Activated naive CD4-positive, alpha-beta T cell treated with anti-CD3 and anti-CD28 coated beads, Interleukin-2, amount 50 U/mL, for 24 hours (primary cell): Measurements from ENCODE around the gene KRTAP10-8.
"Not testable (repeated sequence)": the region's sequence is repeated elsewhere in the genome, so short reads cannot be mapped to it uniquely, and the experiment has no call there.

Experiments used
- H3K27ac Mint-ChIP-seq: one replicate; pipeline ENCODE4 v1.8.0; 2021; ENCODE audit warnings: mild to moderate bottlenecking, mixed read lengths
- H3K27me3 Mint-ChIP-seq: one replicate; pipeline ENCODE4 v1.8.0; 2021; ENCODE audit warnings: mixed read lengths
- H3K36me3 Mint-ChIP-seq: one replicate; pipeline ENCODE4 v1.8.0; 2021; ENCODE audit warnings: mixed read lengths
- H3K4me1 Mint-ChIP-seq: one replicate; pipeline ENCODE4 v1.8.0; 2021; ENCODE audit warnings: mixed read lengths
- H3K4me3 Mint-ChIP-seq: one replicate; pipeline ENCODE4 v1.8.0; 2021; ENCODE audit warnings: mild to moderate bottlenecking, mixed read lengths
- H3K9me3 Mint-ChIP-seq: one replicate; pipeline ENCODE4 v1.8.0; 2021; ENCODE audit warnings: mixed read lengths

Gene KRTAP10-8

DNA sequence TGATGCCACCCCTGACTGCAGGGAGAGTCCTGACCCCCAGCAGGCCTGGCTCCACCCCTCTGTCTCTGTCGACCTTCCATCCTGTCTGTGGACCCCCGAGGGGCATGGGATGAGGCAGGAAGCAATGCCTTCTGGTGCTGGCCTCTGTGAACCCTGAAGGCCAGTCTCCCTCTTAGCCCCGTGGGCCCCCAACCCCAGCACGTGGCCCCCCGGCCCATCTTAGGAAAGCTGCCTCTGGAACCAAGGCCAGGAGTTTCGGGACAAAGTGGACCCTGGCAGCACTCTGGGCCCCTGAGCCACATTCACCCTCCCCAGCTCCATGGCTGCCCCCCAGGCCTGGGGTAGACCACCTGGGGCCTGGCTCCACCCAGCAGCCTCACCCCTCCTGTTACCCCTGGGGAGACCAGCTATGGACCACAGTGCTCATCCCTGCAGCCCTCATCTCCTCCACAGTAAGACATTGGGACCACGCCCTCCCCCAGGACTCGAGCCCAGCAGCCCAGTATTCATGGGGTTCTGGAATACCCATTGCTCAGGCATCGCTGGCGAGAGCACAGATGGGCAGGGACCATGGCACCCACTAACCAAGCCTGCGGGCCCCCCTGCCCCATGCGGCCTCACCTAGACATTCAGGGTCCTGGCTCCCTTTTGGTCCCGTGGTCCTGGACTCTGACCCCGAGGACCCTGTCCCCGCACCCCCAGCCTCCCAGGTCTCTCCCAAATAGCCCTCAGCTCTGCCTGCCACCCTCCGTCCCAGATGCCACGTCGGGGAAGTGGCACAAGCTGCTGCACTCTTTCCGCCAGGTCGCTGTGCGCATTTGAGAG is 26.8 kb downstream of the KRTAP10-8 start:
- not testable (repeated sequence) for H3K4me1 Mint-ChIP-seq, H3K27me3 Mint-ChIP-seq, H3K4me3 Mint-ChIP-seq, H3K36me3 Mint-ChIP-seq
- peaks cover 21% of the 10 kb centered on the region for H3K9me3 Mint-ChIP-seq
- peak overlapping the region; percentile 65 for H3K27ac Mint-ChIP-seq

DNA sequence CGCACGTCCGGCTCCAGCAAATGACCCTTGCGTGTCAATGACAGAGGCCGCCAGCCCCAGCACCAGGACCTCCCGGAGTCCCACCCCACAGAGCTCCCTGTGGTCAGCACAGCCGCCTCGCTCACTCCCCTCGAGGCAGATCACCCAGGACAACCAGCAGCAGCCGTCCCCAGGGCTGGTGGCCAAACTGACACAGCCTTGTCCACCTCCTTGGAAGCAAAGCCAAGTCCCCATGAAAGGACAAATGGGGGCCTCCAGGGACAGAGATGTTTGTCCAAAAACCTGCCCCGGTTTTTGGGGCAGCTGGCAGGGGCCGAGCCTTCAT is 27.4 kb downstream of the KRTAP10-8 start:
- Mint-ChIP-seq H3K9me3 (peaks cover 17% of the 10 kb centered on the region), H3K27ac (peak overlapping the region; percentile 65), H3K27me3 (no peaks in the 10 kb centered on the region), H3K4me1 (no peaks in the 10 kb centered on the region), H3K36me3 (peaks cover 2% of the 10 kb centered on the region), H3K4me3 (no peak overlapping the region)

DNA sequence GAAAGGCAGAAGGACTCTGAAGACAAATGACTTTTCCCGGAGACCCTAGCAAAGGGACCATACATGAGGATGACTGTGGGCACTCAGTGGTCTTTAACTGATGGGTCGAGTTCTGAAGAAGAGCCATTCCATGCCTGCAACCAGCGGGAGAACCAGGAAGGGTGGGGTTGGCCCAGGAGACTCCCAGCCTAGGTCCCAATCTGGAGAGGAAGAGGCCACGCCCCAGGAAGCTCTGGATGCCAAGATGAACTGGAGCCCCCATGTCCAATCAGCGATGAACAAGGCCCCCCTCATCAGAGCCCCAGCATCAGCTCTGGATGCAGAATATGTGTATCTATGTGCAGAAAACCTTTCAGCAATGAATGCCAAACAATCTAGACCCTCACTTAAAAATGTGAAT is 28.9 kb downstream of the KRTAP10-8 start:
- Mint-ChIP-seq H3K4me1 (no peaks in the 10 kb centered on the region), H3K9me3 (peaks cover 22% of the 10 kb centered on the region), H3K4me3 (no peak overlapping the region), H3K27me3 (no peaks in the 10 kb centered on the region), H3K27ac (no peak overlapping the region), H3K36me3 (peaks cover 8% of the 10 kb centered on the region)

DNA sequence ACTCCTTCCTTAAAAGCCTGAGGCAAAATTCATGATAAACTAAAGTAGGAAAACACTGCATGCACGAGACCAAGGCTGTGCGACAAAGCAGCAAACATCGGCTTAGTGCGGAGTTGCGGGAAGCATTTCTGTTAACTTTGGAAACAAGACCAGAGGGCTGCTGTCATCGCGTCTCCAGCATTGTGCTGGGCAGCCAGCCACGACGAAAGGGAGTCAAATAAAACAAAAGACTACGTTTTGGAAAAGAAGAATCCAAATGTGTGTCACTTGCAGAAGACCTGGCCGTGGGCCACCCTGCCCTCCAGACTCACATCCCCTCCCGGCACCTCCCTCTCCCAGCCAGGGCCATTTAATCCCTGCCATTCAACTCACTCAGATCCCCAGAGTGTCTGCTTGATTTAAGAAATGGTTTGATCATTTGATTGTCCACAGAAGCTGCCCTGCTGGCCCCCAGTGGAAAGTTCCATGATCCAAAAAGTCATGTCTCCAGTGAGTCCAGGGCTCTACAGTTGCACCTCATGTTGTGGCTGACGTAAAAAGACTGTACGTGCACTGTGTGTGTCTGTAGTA is 31.9 kb downstream of the KRTAP10-8 start:
- Mint-ChIP-seq H3K4me1 (no peaks in the 10 kb centered on the region), H3K27me3 (no peaks in the 10 kb centered on the region), H3K9me3 (peaks cover 22% of the 10 kb centered on the region), H3K27ac (no peak overlapping the region), H3K36me3 (peaks cover 8% of the 10 kb centered on the region), H3K4me3 (no peak overlapping the region)

DNA sequence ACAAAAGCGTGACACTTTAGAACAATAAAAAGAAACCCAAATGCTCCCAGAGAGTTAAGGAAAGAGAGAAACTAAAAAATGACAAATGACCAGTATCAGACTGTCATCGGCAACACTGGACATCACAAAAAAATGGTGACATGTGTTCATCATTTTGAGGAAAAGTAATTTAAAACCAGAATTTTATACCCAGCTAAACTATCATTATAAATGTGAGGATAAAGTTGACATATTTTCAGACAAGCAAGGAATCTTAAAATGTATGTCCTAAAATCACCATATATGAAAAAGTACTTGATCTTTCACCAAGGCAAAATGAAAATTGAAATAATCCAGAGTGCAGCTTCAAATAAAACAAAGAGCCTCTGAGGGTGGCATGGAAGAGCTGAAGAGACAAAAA is 33.0 kb downstream of the KRTAP10-8 start:
- peaks cover 22% of the 10 kb centered on the region for H3K9me3 Mint-ChIP-seq
- peaks cover 8% of the 10 kb centered on the region for H3K36me3 Mint-ChIP-seq
- H3K4me1 Mint-ChIP-seq = no peaks in the 10 kb centered on the region
- no peak overlapping the region for H3K4me3 Mint-ChIP-seq
- H3K27ac Mint-ChIP-seq = peak overlapping the region; percentile 62
- H3K27me3 Mint-ChIP-seq = no peaks in the 10 kb centered on the region

DNA sequence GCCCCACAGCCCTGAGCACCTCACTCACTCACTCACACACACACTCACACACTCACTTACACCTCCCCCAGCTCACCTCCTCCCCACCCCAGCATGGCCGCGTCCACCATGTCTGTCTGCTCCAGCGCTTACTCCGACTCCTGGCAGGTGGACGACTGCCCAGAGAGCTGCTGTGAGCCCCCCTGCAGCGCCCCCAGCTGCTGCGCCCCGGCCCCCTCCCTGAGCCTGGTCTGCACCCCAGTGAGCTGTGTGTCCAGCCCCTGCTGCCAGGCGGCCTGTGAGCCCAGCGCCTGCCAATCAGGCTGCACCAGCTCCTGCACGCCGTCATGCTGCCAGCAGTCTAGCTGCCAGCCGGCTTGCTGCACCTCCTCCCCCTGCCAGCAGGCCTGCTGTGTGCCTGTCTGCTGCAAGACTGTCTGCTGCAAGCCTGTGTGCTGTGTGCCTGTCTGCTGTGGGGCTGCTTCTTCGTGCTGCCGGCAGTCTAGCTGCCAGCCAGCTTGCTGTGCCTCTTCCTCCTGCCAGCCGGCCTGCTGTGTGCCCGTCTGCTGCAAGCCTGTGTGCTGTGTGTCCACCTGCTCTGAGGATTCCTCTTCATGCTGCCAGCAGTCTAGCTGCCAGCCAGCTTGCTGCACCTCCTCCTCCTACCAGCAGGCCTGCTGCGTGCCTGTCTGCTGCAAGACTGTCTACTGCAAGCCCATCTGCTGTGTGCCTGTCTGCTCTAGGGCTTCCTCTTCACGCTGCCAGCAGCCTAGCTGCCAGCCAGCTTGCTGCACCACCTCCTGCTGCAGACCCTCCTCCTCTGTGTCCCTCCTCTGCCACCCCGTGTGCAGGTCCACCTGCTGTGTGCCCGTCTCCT is 34.7 kb downstream of the KRTAP10-8 start, which contains the start of gene KRTAP10-11:
TSS of gene KRTAP10-11 (plus strand) at position 49 of the 856 bp plus-strand sequence. CDS start at position 94, 45 bp downstream.
- H3K4me3 Mint-ChIP-seq, H3K4me1 Mint-ChIP-seq, H3K27me3 Mint-ChIP-seq, H3K36me3 Mint-ChIP-seq: not testable (repeated sequence)
- peaks cover 14% of the 10 kb centered on the region for H3K9me3 Mint-ChIP-seq
- peak within 1 kb of the TSS; percentile 70 for H3K27ac Mint-ChIP-seq

DNA sequence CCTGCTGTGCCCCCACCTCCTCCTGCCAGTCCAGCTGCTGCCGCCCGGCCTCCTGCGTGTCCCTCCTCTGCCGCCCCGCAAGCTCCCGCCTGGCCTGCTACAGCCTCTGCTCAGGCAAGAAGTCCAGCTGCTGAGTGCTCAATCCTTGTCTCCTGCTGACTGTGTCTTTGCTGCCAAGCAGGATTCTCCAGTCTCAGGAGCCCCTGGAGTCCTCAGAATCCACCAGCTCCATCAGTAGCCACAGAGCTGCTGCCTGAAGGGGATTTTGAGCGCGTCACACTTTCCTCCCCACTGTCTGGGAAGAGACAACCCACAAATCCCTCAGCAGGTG is 35.3 kb downstream of the KRTAP10-8 start:
- Mint-ChIP-seq H3K9me3 (peaks cover 11% of the 10 kb centered on the region), H3K27ac (no peak overlapping the region), H3K4me1 (peaks cover 3% of the 10 kb centered on the region), H3K36me3 (peaks cover 8% of the 10 kb centered on the region), H3K4me3 (no peak overlapping the region), H3K27me3 (no peaks in the 10 kb centered on the region)

DNA sequence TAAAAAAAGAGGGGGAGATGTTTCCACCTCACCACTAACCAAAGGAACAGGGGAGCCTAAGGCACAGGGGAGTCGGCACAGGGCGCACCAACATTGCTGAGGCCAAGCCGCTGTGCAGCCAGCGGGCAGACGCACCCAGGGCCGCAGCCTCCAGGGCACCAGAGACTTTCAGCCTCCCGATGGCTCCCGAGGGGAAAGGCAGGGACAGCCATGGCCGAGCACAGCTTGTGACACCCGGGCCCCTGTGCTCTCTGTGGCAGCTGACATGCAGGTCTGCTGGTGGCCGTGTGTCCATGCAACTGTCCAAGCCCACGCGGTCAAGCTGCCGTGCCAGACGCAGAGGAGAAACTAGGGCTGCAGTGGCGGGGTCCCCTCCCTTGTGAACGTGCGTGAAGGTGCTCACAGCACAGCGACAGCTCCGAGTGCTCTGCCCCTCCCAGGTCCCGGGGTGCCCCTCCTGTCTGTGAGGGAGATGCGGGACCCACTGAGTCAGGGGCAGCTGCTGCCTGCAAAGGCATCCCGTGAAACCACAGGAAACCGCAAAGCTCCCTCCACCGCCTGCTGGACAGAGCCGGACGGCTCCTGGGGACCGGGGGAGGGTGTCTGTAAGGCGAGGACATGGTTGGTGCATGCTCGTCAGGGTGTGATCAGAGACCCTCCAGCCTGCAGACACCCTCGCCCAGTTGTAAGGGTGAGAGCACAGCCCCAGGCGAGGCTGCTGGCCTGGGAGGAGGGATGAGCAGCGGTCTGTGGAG is 36.9 kb downstream of the KRTAP10-8 start:
- H3K9me3 Mint-ChIP-seq = peaks cover 10% of the 10 kb centered on the region
- H3K36me3 Mint-ChIP-seq = peaks cover 8% of the 10 kb centered on the region
- no peak overlapping the region for H3K27ac Mint-ChIP-seq
- H3K27me3 Mint-ChIP-seq = no peaks in the 10 kb centered on the region
- peaks cover 8% of the 10 kb centered on the region for H3K4me1 Mint-ChIP-seq
- no peak overlapping the region for H3K4me3 Mint-ChIP-seq

DNA sequence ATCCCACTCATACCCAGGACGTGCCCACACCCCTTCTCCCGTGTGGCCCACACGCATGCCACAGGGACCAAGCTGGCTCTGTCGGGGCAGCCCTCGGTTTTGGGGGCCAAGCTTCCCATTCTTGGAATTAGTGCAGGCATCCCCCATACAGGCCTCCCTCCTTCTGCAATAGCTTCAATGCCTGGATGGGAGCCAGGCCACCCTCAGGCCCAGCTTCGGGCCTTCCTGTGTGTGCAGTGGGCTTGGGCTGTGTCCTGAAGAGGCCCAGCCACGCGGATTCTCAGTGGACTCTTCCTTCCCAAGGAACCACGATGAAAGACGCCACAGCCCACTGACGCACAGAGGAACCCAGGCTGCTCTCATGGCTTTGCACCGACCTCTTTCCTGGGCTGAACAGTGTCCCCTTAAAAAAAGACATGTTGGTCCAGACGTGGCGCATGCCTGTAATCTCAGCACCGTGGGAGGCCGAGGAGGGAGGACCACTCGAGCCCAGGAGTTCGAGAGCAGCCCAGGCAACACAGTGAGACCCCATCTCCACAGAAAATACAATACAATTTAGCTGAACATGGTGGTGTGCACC is 37.7 kb downstream of the KRTAP10-8 start:
- Mint-ChIP-seq H3K4me3 (no peak overlapping the region), H3K27ac (no peak overlapping the region), H3K4me1 (peaks cover 16% of the 10 kb centered on the region), H3K27me3 (no peaks in the 10 kb centered on the region), H3K9me3 (peaks cover 5% of the 10 kb centered on the region), H3K36me3 (peaks cover 4% of the 10 kb centered on the region)

DNA sequence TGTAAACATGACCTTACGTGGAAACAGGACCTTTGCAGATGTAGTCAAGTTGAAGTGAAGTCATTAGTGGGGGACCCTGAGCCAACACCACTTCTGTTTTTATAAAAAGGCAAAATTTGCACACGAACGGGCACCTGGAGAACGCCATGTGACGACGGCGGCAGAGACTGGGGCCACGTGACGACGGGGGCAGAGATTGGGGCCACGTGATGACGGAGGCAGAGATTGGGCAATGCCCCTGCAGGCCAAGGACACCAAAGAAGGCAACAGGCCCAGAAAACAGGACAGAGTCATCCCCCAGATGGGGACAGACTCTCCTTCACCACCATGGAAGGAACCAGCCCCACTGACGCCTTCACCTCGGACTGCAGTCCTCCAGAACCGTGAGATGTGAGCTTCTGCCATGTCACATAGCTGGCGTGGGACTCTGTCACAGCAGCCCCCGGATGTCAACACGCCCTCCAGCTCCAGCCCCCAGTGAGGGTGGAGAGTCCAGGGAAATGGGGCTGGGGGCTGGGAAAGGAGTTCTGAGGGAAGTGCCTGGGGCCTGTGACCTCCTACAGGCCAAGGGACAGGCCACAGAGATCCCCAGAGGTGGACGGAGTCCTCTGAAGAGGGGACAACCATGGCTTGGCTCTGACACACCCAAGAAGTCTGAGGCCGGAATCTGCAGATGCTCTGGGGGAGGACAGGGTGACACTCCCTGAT is 38.5 kb downstream of the KRTAP10-8 start:
- H3K4me1 Mint-ChIP-seq = peaks cover 25% of the 10 kb centered on the region
- H3K27ac Mint-ChIP-seq = no peak overlapping the region
- no peaks in the 10 kb centered on the region for H3K27me3 Mint-ChIP-seq
- H3K9me3 Mint-ChIP-seq = no peaks in the 10 kb centered on the region
- H3K4me3 Mint-ChIP-seq = no peak overlapping the region
- peaks cover 1% of the 10 kb centered on the region for H3K36me3 Mint-ChIP-seq

DNA sequence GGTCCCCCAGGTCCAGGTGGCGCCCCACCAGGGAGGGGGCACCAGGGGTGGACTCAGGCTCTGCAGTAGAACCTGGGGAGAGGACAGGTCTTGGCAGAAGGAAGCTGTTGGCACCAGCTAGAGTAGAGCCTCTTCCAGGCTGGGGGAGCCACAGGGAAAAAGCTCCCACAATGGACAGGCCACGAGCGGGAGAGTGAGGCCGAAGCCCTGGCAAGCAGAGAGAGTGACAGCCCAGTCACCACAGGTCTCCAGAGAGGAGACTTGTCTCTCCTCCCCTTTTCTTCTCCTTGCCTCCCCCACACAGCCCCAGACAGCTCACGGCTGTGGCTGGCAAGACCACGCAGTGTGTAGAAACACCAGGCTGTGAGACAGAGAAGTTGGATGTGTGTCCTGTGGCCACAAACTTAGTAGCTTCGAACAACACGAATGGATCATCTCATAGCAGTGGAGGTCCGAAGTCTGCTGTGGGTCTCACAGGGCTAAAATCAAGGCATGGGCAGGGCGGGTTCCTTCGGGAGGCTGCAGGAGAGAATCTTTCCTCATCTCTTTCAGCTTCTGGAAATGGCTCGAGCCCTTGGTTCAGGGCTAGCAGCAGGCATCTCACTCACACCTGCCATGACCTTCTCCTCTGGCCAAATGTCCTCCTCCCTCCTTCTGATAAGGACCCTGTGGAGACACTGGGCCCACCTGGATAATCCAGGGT is 39.2 kb downstream of the KRTAP10-8 start:
- Mint-ChIP-seq H3K27me3 (no peaks in the 10 kb centered on the region), H3K27ac (peak overlapping the region; percentile 51), H3K4me3 (no peak overlapping the region), H3K36me3 (peaks cover 2% of the 10 kb centered on the region), H3K9me3 (peaks cover 1% of the 10 kb centered on the region), H3K4me1 (peaks cover 32% of the 10 kb centered on the region)

DNA sequence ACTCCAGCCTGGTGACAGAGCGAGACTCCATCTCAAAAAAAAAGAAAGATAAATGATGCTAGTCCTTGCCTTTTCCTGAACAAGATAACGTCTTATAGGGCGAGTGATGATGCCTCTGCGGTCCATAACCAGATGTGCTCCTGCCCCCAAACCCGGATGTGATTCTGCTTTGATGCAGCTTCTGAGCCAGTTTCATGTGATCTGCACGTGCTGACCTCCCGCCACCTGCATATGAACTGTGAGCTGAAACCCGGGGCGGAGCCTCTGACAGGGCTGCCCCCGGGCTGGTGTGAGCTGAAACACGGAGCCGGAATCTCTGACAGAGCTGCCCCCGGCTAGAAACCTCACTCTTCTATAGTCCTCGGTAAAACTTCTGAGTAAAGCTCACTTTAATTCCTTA is 41.2 kb downstream of the KRTAP10-8 start:
- Mint-ChIP-seq H3K27me3 (no peaks in the 10 kb centered on the region), H3K36me3 (peaks cover 11% of the 10 kb centered on the region), H3K27ac (no peak overlapping the region), H3K4me1 (peaks cover 52% of the 10 kb centered on the region), H3K4me3 (no peak overlapping the region), H3K9me3 (peaks cover 13% of the 10 kb centered on the region)

DNA sequence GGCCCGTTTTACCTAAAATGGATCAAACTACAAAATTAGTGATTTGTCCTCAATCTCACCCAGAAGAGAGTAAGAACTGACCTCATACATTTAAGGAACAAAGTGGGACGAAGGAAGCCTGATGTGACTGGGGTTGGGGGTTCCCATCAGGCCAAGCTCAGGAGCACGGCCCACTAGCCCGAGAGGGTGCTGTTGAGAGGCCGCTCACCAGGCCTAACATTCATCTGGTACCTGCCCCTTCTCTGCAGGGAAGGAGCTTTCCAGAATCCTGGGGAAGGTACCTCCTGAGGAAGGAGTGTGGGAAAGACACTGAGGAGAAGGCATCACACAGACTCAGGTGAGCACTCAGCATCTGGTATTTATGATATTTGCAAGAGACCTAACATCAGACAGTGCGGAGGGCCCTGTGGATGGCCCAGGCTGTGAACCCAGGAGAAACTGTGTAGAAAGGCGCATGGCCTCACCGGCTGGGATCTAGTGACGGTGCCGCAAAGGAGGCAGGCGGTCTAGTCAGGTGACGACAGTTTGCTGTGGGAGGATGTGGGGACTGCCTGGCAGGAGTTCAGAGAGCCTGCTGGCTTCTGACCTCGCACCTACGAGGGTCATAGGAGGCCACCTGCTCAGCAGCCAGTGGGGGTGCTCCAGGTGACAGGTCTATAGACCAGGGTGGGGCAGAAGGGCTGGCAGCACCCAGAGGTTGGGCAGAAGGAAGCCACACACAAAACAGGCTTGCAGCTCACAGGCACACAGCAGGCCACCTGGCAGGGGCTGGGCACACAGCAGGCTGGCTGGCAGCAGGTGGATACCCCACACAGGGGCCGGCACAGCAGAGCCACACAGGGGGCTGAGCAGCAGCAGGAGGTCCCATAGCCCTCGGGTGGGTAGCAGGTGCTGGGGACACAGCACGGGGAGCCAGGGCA is 42.0 kb downstream of the KRTAP10-8 start:
- H3K4me3 Mint-ChIP-seq = peak overlapping the region; percentile 26
- H3K27ac Mint-ChIP-seq = peak overlapping the region; percentile 53

More for the DNA sequence above, 42.0 kb downstream of the KRTAP10-8 start:
- H3K4me1 Mint-ChIP-seq = peaks cover 60% of the 10 kb centered on the region
- H3K36me3 Mint-ChIP-seq = peaks cover 11% of the 10 kb centered on the region
- H3K9me3 Mint-ChIP-seq = peaks cover 13% of the 10 kb centered on the region
- H3K27me3 Mint-ChIP-seq = no peaks in the 10 kb centered on the region
